ENCODE measurements around the gene MAGED1.

Gene MAGED1

GRCh38 chrX:51857159-51857733, 36.2 kb upstream of the MAGED1 start:
- Histone ChIP-seq H3K27ac (no peak overlapping the region), H3K4me3 (no peak overlapping the region)
- no peak for TF ChIP-seq CTCF (IDR thresholded peaks at IDR 0.05)
- no peak for DNase-seq (ENCODE audit: low spot score)

- DNase-seq (ENCODE audit: low spot score) = no peak
Measured at GRCh38 chrX:51860679-51861078, 32.7 kb upstream of the MAGED1 start.

GRCh38 chrX:51862920-51863319, 30.5 kb upstream of the MAGED1 start:
- DNase-seq (ENCODE audit: low spot score) = no peak
- H3K4me3 ChIP-seq = no peak overlapping the region
- TF ChIP-seq CTCF (IDR thresholded peaks at IDR 0.05) = no peak
- no peak overlapping the region for H3K27ac ChIP-seq

More at GRCh38 chrX:51860679-51861078, 32.7 kb upstream of the MAGED1 start:
- H3K27ac ChIP-seq = no peak overlapping the region
- TF ChIP-seq CTCF (IDR thresholded peaks at IDR 0.05) = no peak
- no peak overlapping the region for H3K4me3 ChIP-seq

- no peak overlapping the region for H3K4me3 ChIP-seq
- no peak for TF ChIP-seq CTCF (IDR thresholded peaks at IDR 0.05)
- DNase-seq (ENCODE audit: low spot score) = no peak
- H3K27ac ChIP-seq = no peak overlapping the region
Measured at GRCh38 chrX:51866210-51866609, 27.2 kb upstream of the MAGED1 start.

GRCh38 chrX:51867626-51868025, 25.8 kb upstream of the MAGED1 start:
- H3K27ac ChIP-seq = no peak overlapping the region
- no peak overlapping the region for H3K4me3 ChIP-seq
- DNase-seq (ENCODE audit: low spot score) = no peak
- no peak for TF ChIP-seq CTCF (IDR thresholded peaks at IDR 0.05)

GRCh38 chrX:51870354-51870753, 23.1 kb upstream of the MAGED1 start:
- H3K4me3 ChIP-seq = no peak overlapping the region
- DNase-seq (ENCODE audit: low spot score) = no peak
- H3K27ac ChIP-seq = no peak overlapping the region
- TF ChIP-seq CTCF (IDR thresholded peaks at IDR 0.05) = no peak

- H3K27ac ChIP-seq = no peak overlapping the region
- H3K4me3 ChIP-seq = no peak overlapping the region
- no peak for DNase-seq (ENCODE audit: low spot score)
- no peak for TF ChIP-seq CTCF (IDR thresholded peaks at IDR 0.05)
Measured at GRCh38 chrX:51874123-51874522, 19.3 kb upstream of the MAGED1 start.
